ENCODE results near the gene TECRL.

Gene TECRL

GRCh38 chr4:64409300-64409699 lies at the start of gene TECRL:
TECRL (minus strand) TSS chr4:64409450; CDS start chr4:64409351, 99 bp downstream.
- no peak for DNase-seq

- no peak for DNase-seq
These were observed 23.4 kb upstream of the TECRL start for GRCh38 chr4:64432674-64433073.

- DNase-seq: no peak
These were observed 21.7 kb upstream of the TECRL start for GRCh38 chr4:64430933-64431332.

GRCh38 chr4:64417974-64418373 lies 8.7 kb upstream of the TECRL start:
- no peak for DNase-seq

GRCh38 chr4:64407000-64407399 lies 2.2 kb downstream of the TECRL start:
- no peak for DNase-seq

GRCh38 chr4:64405761-64406160 lies 3.5 kb downstream of the TECRL start:
- no peak for DNase-seq

- DNase-seq: no peak
These were observed 6.6 kb downstream of the TECRL start for GRCh38 chr4:64402684-64403083.

- no peak for DNase-seq
These were observed 9.7 kb downstream of the TECRL start for GRCh38 chr4:64399313-64400109.

- DNase-seq: no peak
These were observed 14.8 kb downstream of the TECRL start for GRCh38 chr4:64394469-64394868.

- DNase-seq: no peak
These were observed 21.0 kb downstream of the TECRL start for GRCh38 chr4:64388252-64388651.

GRCh38 chr4:64385220-64385619 lies 24.0 kb downstream of the TECRL start:
- DNase-seq: no peak

GRCh38 chr4:64384237-64385203 lies 24.7 kb downstream of the TECRL start:
- DNase-seq: no peak

GRCh38 chr4:64368741-64369140 lies 40.5 kb downstream of the TECRL start:
- DNase-seq: no peak

GRCh38 chr4:64361399-64361740 lies 47.9 kb downstream of the TECRL start:
- no peak for DNase-seq

GRCh38 chr4:64360664-64361398 lies 48.4 kb downstream of the TECRL start:
- no peak for DNase-seq

GRCh38 chr4:64359489-64359888 lies 49.8 kb downstream of the TECRL start:
- no peak for DNase-seq

- no peak for DNase-seq
These were observed 55.3 kb downstream of the TECRL start for GRCh38 chr4:64353904-64354303.

GRCh38 chr4:64341711-64342110 lies 67.5 kb downstream of the TECRL start:
- no peak for DNase-seq

GRCh38 chr4:64340218-64341110 lies 68.8 kb downstream of the TECRL start:
- no peak for DNase-seq

GRCh38 chr4:64334964-64335363 lies 74.3 kb downstream of the TECRL start:
- DNase-seq: no peak

- no peak for DNase-seq
These were observed 79.1 kb downstream of the TECRL start for GRCh38 chr4:64330143-64330542.

GRCh38 chr4:64327237-64327636 lies 82.0 kb downstream of the TECRL start:
- DNase-seq: no peak
